COR-L47 (cell line): ENCODE data around the gene FBXW11.
A peak's percentile ranks its signal among the peaks of the same experiment; 100 is the strongest.
"Not testable (repeated sequence)": the region's sequence is repeated elsewhere in the genome, so short reads cannot be mapped to it uniquely, and the experiment has no call there.

Experiments used
- DNase-seq: peaks from one replicate; lab custom pipeline; 2025; lab: John Stamatoyannopoulos, UW

The FBXW11 gene

DNA sequence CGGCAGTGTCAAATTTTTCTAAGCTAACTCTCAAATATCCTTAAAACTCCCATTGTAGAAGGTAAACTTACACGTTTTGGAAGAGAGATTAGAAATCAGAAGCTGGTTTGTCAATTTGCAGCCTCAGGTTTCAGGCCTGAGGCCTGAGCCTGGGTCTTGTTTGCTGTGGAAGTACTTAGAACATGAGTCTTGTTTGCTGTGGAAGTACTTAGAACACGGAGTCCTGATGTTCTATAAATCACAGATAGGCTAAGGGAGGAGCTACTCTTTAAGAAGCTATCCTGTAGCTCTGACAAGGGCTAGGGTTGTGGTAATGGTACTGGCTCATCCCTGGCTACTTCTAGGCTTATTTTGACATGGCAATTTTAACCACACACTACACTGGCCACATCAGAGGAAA, 97.8 kb downstream of the FBXW11 start:
- DNase-seq = no peak

GRCh38 chr5:171907725-171908343, 98.6 kb downstream of the FBXW11 start:
- peak; percentile 40 for DNase-seq

- DNase-seq = no peak
These were observed 99.5 kb downstream of the FBXW11 start for GRCh38 chr5:171906703-171907590.

DNA sequence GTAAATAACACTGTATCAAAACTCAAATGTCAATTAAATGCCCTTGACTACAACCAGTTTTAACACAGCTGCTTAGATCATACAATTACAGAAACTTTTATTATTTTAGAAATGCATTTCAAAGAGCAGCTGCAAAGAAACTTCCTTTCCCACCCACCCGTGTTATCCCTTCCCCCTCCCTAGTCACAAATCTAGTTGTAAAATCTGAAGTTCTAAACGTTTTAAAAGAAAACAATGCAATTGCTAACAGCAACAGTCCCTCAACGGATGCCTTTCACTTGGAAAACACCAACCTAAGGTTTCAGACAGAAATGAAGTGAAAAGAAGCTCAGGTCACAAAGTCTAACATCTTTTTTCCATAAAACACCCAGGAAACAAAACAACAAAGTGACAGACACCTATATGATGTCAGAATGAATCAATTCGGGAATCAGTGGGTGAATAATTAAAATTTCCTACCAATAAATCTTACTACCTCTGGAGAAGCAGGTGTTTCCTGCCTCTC, 100.3 kb downstream of the FBXW11 start:
- DNase-seq = no peak

DNA sequence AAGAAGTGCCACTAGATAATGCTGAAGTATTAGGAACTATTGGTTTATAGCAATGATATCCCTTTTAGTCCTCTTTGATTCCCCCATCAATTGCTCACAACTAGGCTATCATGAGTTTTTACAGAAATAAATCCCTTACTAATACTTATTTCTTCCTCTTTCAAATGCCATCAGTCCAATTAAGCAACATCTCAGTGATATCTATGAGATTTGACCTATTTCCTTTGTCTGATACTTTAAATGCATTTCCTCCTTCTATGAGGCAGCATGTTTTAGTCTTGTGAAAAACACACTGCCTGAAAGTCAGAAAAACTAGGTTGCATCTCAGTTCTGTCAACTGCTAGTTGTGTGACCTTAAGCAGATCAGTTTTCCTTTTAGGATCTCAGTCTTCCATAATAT, 101.6 kb downstream of the FBXW11 start:
- no peak for DNase-seq

DNA sequence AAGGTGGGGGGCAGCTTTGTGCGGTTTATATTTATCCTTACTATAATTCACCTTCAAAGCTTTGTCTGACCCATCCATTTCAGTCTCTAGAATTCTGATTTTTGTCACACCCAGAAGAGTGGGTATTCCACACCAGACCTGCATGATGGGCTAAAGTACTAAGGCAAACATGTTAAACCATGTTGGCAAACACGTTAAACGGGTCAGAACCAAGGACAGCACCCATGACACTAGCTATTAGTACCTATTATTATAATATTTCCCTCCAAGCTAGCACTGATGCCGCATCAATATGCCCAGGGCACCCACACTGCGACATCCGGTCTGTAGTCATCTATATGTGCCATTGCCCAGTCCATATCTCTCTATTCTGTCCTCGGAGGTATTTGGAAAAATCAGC, 104.7 kb downstream of the FBXW11 start:
- DNase-seq = no peak

DNA sequence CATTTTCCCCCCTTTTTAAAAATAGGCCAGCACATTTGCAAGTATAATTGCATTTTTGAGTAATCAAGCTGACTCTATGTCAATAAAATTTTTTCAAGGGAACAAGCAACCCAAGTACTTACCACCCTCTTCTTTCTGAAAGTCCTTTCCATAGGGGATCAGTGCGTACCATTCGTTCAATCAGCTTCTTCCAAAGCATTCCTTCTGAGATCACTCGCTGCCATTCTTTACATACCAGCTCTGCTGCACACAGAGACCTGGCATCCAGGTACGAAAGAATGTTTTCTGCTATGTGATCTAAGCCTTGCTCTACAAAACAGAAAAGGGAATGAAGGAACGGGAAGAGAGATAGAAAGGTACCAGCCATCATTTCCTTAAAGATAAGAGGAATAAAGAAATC, 106.6 kb downstream of the FBXW11 start:
- DNase-seq = no peak

- DNase-seq = no peak
These were observed 107.6 kb downstream of the FBXW11 start for GRCh38 chr5:171898879-171899278.

- no peak for DNase-seq
These were observed 108.1 kb downstream of the FBXW11 start for GRCh38 chr5:171898386-171898785.

GRCh38 chr5:171897231-171897630, 109.2 kb downstream of the FBXW11 start:
- no peak for DNase-seq

GRCh38 chr5:171895081-171895480, 111.4 kb downstream of the FBXW11 start:
- DNase-seq = no peak

DNA sequence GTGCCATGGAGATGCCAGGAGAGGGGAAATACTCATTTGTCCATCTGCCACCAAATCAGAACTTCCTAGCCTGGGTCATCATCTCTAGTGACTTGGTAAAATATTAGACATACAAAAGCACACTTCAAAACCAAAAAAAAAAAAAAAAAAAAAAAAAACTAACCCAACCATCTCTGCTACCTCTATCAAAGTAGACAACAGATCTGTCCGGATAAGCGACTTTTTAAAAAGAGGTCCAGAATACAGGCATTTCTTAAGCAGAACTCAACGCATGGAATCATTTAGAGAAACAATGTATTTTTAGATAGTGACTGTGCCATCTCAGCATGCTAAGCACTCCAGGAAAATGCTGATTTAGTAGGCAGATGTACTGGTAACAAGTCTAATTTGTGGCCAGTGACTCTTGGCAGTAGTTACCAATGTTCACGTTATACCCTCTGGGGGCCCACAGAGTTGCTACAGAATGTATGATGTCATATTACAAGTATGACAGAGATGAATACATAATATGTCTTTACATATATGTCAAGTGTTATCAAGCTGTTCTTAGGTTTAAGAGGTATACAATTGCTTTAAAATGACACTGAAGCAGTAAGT, 113.0 kb downstream of the FBXW11 start:
- DNase-seq = no peak

- DNase-seq = no peak
These were observed 114.8 kb downstream of the FBXW11 start for GRCh38 chr5:171891595-171891994.

- DNase-seq = no peak
These were observed 115.3 kb downstream of the FBXW11 start for GRCh38 chr5:171891150-171891549.

DNA sequence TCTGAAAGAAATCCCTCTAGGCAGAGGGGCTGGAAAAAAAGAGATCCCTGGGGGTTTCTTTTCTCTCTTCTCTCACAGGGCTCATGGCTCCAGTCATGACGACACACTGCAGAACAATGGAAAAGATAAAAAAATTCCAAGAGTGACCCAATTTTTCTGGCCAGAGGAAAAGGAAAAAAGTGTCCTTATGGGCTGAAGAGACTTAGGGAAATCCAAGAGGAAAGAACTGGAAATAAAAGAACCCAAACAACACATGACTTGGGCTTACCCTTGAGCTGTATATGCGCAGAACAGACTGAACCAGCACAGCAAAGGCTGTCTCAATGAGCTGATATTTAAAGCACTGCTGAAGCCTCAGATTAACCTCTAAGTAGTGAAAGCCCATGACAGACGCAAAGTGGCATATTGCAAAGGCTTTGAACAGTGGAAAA, 118.4 kb downstream of the FBXW11 start:
- DNase-seq = no peak

GRCh38 chr5:171886037-171886436, 120.4 kb downstream of the FBXW11 start:
- not testable (repeated sequence) for DNase-seq

DNA sequence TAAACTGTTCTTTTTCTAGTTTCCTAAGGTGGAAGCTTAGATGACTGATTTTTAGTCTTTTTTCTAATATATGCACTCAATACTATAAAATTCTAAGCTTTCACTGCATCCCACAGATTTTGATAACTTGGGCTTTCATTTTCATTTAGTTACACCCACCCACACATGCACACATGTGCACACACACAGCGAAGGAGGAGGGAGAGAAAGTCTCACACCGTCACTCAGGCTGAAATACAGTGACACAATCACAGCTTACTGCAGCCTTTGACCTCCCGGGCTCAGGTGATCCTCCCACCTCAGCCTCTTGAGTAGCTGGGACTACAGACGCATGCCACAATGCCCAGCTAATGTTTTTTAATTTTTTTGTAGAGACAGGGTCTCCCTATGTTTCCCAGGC, 124.3 kb downstream of the FBXW11 start:
- DNase-seq = no peak

DNA sequence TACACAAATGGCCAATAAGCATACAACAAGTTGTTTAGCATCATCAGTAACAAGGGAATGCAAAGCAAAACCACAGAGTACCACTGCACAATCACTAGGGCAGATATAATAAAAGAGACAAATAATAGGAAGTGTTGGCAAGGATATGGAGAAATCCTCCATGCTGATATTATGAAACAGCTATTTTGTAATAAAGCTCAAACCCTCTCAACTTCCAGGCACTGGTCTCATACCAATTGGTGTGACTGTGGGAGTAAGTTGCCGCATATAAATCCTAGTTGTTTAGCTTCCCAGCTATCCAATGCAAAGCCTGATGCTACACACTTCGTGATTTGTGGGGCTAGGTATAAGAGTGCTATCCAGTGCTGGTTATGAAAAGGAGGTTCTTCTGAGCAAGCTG, 132.2 kb downstream of the FBXW11 start:
- no peak for DNase-seq

DNA sequence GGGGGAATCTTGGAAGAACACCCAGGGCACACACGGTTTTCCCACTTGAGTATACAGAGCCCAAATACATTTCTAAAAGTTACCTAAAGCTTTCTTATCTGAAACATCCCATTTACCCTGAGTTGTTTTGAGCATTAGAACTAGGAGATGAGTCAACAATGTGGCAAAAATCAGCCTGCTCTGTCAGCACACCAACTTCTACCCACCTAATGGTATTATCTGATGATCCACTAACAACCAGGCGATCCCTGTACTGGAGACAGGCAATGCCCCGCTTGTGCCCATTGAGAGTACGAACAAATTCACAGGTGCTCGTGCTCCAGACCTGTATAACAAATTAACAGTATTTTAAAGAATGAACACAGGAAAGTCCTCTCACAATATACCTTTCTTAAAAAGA, 133.8 kb downstream of the FBXW11 start:
- DNase-seq = no peak

- no peak for DNase-seq
These were observed 134.7 kb downstream of the FBXW11 start for GRCh38 chr5:171871711-171872110.

DNA sequence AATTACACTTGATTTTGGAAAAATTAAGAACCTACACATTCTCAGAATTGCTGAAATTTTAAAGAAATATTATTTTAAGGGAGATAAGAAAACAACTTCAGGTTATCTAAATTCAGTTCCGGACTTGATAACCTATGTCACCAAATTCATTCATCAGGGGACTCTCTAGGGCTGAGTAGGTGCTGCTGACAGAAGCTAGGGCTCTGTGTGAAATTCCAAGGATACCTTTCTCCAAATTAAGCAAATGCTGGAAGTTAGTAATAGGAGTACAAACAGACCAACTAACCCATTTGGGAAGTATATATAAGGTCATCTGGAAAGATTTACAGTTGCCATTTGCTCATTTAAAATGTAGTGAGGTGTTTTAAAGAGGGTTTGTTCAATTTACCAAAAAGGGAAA, 136.5 kb downstream of the FBXW11 start:
- DNase-seq = no peak

DNA sequence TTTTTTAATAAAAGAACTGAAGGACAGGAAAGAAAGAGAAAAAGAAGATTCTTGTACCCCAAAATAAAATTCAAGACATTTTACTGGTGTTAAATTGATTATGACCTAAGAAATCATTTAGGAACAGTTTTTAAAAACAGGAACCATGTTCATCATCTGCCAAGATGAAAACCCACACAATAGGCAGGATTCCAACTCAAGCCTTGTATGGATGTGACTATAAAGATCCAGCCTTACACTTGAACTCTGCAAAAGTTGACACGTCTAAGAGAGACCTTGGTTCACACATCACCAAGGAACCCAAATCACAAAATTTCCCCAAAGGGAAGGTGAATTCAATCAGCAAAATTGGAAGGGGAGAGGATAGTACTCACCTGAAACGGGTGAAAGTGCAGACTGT, 138.2 kb downstream of the FBXW11 start:
- no peak for DNase-seq

- no peak for DNase-seq
These were observed 138.7 kb downstream of the FBXW11 start for GRCh38 chr5:171867786-171868185.
